ENCODE data around the gene OXCT2. TPM values are rescaled to one million over a fixed set of nuclear protein-coding genes. Genes with fewer than 3 reads are reported as not detected.

Gene OXCT2
- total RNA-seq, 1 donor from 2014 or later: 0.88 TPM

DNA sequence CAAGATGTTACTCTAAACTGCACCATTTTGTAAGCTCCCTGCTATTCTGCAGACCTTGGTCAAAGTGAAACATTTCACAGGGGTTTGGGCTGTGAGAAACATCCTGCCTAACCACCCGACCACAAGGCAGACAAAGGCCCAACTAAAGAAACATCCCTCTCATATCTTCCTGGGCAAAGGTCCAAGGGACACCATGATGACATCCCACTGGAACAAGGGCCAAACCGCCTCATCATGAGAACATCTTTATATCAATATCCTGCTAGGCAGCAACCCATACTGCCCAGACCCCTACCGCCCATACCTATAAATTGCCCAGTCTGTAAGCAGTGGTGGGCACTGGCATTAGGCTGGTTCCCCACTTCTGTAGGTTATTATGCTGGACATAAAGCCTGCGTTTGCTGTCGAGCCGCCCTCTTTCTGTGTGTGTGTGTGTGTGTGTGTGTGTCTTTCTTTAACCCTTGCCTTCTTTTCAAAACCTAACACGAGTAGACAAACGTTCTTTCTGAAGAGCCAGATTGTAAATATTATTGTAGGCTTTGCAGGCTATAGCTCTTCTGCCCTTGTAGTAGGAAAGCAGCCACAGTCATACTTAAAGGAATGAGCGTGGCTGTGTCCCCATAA, 33.5 kb downstream of the OXCT2 start:
- DNase-seq (ENCODE audit: low read depth): peak; percentile 91

DNA sequence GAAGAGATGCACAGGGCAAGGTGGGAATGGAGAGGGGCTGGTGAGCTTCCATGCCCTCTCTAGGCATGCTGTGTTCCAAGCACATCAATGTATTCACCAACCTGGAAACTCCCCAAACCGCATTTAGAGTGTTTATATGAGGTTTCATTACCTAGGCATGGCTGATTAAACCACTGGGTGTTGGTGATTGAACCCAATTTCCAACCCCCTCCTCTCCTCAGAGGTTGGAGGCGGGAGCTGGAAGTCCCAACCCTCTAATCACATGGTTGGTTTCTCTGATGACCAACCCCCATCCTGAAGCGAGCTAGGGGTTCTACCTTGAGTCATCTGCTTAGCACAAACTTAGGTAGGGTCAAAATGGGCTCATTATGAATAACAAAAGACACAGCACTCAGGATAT, 35.4 kb downstream of the OXCT2 start:
- no peak for DNase-seq (ENCODE audit: low read depth)

DNA sequence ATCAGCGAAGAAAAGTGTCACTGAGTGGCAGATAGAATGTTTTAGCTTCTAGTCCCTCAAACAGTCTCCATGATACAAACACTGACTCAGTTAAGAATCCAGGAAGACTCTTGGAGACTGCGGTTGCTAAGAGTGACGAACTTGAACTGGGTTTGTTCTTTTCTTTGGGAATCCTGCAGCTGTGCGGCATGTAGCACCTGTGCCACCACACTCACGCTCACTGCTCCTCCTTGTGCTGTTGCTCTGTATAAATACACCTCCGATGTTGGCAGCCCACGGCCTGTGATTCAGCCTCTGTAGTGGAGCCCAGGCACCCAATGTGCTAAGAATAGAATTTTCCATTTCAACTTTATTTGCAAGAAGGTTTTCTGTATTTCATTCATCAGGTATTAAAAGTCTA, 38.0 kb downstream of the OXCT2 start:
- peak; percentile 86 for DNase-seq (ENCODE audit: low read depth)

DNA sequence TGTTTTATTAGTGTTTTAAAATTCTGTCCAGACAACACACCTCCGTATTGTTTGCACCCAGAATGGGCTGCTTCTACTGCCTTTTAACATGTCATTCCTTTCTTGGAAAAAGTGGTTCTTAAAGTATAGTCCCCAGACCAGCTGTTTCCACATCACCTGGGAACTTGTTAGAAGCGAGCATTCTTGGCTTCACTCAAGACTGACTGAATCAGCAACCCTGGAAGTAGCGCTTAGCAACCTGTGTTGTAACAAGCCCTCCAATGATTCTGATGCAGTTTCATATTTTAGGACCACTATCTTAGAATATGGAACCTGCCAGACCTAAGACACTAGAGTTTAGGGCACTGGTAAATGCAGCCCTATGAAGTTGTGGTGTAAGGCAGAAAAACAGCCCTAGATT, 38.4 kb downstream of the OXCT2 start:
- DNase-seq (ENCODE audit: low read depth): no peak

DNA sequence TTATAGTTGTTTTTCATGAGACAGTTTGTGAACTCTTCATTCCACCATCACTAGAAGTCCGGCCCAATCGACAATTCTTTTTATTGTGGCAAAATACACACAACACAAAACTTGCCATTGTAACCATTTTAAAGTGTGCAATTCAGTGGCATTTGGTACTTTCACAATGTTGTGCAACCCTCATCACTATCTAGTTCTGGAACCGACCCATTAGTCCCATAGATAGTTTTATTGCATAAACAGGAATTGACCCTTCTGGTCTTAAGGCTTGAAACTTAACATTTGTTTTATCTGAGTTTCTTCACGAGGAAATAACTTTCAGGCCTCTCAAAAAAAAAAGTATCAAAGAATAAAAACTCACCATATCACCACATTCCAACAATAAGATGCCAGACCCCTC, 41.3 kb downstream of the OXCT2 start:
- DNase-seq (ENCODE audit: low read depth): no peak

DNA sequence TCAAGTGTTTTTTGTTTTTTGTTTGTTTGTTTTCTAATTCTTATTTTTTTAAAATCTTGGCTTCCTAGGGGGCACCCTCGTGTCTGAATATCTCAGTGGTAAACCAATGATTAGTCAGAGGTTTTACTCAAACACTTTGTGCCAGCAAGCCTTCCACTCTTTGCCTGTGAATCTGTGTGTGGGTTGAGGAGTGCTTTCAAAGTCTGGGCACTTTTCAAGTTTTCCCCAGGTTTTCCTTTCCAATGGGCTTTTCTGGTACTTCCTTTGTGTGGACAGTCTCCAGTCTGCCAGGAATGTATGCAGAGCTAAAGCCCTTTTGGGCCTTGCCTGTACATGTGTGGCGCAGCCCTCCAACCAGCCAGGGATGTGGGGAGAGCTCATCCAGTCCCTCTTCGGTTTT, 42.1 kb downstream of the OXCT2 start:
- peak; percentile 45 for DNase-seq (ENCODE audit: low read depth)

DNA sequence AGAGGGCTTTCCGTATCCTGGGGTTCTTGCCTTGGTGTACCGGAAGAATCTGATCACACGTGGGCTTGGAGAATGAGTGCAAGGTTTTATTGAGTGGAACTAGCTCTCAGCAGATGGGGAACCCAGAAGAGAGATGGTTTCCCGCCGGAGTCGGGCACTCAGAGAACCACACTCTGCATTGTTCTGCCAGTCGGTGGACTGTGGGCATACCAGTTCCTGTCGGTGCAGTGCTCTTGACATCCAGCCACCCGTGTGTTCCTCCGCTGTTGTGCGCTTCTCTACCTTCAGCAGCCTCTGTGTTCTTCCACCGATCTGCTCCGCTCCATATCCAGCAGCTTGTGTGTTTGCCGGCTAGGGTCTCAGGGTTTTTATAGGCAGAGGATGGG, 43.2 kb downstream of the OXCT2 start:
- DNase-seq (ENCODE audit: low read depth): no peak

DNA sequence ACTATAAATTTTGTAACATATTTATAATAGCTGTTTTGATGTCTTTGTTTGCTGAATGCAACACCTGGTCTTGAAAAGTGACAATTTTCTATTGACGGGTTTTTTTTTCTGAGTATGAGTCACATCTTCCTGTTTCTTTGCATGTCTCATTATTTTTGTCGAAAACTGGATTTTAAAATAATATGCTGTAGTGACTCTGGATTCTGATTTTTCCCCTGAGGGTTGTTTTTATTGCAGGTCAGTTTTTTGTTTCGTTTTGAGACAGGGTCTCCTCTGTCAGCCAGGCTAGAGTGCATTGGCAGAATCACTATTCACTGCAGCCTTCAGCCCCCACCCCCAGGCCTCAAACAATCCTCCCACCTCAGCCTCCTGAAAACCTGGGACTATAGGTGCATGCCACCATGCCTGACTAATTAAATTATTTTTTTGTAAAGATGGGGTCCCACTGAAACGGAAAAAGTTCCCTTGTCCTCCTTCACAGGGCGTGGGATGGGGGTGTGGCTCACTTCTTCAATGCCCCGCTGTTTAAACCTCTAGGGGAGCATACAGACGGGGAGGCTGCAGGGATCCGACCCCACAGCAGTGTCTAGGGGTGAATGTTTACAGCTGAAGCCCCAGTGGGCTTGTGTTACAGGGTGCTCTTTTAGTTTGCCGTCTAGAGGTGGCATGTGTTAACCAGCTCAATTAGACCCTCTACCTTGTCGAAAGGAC, 43.8 kb downstream of the OXCT2 start:
- no peak for DNase-seq (ENCODE audit: low read depth)

DNA sequence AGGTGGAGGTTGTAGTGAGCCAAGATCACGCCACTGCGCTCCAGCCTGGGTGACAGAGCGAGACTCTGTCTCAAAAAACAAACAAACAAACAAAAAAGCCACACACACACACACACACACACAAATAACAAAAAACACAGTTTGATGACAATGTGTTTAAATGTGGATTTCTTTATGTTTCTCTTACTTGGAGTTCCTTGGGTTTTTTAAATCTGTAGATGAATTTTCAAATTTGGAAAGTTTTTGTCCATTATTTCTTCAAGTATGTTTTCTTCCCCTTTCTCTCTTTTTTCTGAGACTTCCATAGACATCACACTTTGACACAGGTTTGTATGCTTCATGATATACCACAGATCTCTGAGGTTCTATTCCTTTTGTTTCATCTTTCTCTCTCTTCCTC, 44.5 kb downstream of the OXCT2 start:
- DNase-seq (ENCODE audit: low read depth): no peak

DNA sequence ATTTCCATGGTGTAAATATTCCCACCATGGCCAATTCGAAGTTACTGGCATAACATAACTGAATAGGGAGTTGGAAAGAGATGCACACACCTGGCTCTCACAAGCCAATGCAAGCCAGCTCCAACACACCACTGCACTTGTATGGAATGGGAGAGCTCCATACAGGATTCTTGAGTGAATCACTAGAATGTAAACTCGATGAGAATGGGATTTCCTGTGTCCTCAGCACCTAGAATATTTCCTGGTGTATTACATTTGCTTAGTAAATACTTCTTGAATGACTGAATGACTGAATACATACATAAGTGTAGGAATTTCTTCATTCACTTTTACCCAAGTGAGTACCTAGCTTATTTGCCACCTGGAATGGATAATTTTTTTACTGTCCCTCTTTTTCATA, 48.7 kb downstream of the OXCT2 start:
- DNase-seq (ENCODE audit: low read depth): no peak

DNA sequence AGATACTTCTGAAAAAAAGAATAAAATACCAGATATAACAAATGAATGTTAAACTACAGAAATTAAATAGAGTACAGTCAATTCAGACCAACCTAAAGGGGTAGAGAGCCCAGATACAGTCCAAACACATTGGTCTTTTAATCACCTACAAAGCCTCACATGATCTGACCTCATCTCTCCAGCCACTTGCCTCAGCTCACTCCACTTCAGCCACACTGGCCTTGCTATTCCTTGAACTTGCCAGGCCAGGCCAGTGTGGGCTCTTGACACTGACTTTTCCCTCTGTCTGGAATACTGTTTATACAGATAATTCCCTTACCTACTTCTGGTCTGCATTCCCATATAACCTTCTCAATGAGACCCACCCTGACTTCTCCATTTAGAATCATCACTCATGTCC, 49.5 kb downstream of the OXCT2 start:
- no peak for DNase-seq (ENCODE audit: low read depth)

DNA sequence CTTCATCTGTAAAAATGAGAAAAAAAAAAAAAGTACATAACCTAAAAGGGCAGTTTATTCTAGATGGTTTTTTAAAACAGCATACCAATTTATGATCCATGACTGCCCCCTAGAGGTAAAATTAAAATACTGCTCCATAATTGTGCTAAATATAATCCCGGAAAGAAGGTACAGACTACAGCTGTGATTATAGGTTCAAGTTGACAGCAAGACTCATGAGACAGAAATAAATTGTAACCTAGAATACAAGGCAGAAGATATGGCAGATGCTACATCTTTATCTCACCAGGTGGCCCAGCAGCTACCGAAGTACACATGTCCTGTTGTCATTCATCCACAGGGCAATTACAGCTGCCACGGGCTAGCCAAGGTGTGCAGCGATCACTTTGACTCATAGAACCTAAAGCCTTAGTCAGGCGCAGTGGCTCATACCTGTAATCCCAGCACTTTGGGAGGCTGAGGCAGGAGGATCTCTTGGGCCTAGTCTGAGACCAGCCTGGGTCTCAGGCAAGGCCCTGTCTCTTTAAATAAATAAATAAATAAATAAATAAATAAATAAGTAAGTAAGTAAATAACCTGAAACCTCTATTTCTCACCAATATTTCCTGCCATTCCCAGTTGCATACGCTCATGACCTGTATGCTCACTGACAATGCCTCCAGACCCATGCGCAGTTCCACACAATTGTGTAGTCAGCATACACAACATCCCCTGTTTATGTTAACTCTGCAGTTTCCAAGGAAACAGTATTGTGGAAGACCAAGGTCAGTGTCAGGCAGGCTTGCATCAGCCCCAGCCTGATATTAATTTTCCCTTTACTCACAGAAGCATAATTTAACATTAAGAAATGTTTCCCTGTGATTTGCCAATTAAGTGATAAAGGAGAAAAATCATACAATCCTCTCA, 50.8 kb downstream of the OXCT2 start:
- DNase-seq (ENCODE audit: low read depth): peak; percentile 83

Other genes with a start within 250 kb of the OXCT2 start
- 167 and 184 TPM in 2 replicates for gene PABPC4, start 194.6 kb downstream of the OXCT2 start, total RNA-seq
- 84.9 and 91.9 TPM in 2 replicates for gene HEYL, start 131.7 kb downstream of the OXCT2 start, total RNA-seq
- 2.3 and 4.8 TPM in 2 replicates for gene NT5C1A, start 99.2 kb downstream of the OXCT2 start, total RNA-seq
- gene HPCAL4, start 79.9 kb downstream of the OXCT2 start, total RNA-seq: 0.35 and 0.78 TPM in 2 replicates
- gene PPIE, start 32.5 kb downstream of the OXCT2 start, total RNA-seq: 29.8 and 31.9 TPM in 2 replicates
- gene BMP8B, start 17.5 kb upstream of the OXCT2 start, total RNA-seq: 4.1 and 5.0 TPM in 2 replicates
- gene TRIT1, start 112.2 kb upstream of the OXCT2 start, total RNA-seq: 30.0 and 51.9 TPM in 2 replicates
- gene MYCL, start 130.6 kb upstream of the OXCT2 start, total RNA-seq: 77.9 and 143 TPM in 2 replicates
- 15.9 and 16.4 TPM in 2 replicates for gene MFSD2A, start 183.8 kb upstream of the OXCT2 start, total RNA-seq